Loucy (cell line): ENCODE results near the gene PEF1.

Source experiments
- CTCF ChIP-seq: fragments of 200-600 bp; sonication (generic); conservative IDR thresholded peaks from 2 replicates; pipeline ENCODE4 v1.5.1; 2014; ENCODE audit warnings: mild to moderate bottlenecking, antibody characterized with exemption, low read length
- EZH2phosphoT487 ChIP-seq: fragments of 200-600 bp; IDR thresholded peaks from 2 replicates; pipeline ENCODE4 v1.6.1; 2018; ENCODE audit warnings: antibody characterized with exemption, mild to moderate bottlenecking, moderate library complexity, borderline replicate concordance

- TF ChIP-seq CTCF (no peak), EZH2phosphoT487 (no peak)
Measured at GRCh38 chr1:31650161-31651088, 5.7 kb upstream of the PEF1 start.
